ENCODE measurements around the gene AHCYL2. TPM values are rescaled to one million over a fixed set of nuclear protein-coding genes. Genes with fewer than 3 reads are reported as not detected.

The AHCYL2 gene
- total RNA-seq, 1 experiment from 2014 or later: 17.0 TPM

GRCh38 chr7:129313282-129313681, 88.5 kb downstream of the AHCYL2 start:
- H3K9me2 ChIP-seq (ENCODE audit: insufficient read depth): no peaks in the 10 kb centered on the region
- intact Hi-C loops (cut with micrococcal nuclease): no loop called here

DNA sequence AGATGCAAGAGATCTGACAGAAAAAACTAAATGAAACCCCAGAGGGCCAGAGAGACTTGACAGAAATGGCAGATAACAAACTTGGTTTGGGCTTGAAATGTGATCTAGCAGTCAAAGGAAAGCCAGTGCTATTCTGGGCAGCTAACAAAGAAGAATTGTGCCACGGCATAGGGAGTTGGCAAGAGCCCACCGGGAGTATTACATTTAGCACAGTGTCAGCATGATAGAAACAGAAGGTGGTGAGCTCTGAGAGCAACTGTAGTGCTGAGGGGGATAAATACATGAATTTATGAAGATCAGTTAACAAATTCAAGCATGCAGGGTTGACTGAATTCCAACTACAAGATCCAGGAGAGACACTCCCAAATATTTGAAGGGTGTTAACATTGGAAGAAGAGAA, 91.1 kb downstream of the AHCYL2 start:
- ATAC-seq: no peak
- Histone ChIP-seq H3K4me3 (replicated peaks in 1 of 2; ENCODE audit: low read depth in 1 of 2, low read length in 2 of 2) (no peak overlapping the region), H3K9me2 (ENCODE audit: insufficient read depth) (no peaks in the 10 kb centered on the region), H3K4me1 (ENCODE audit: control insufficient read depth in 1 of 2, insufficient read depth in 2 of 2, low read length in 2 of 2) (no peaks in the 10 kb centered on the region), H3K27me3 (ENCODE audit: insufficient read depth, low read length) (no peaks in the 10 kb centered on the region), H3K36me3 (ENCODE audit: control insufficient read depth in 1 of 2, insufficient read depth in 2 of 2, low read length in 2 of 2) (no peaks in the 10 kb centered on the region), H3K9ac (ENCODE audit: low read length) (no peak overlapping the region), H2AFZ (ENCODE audit: low read depth, low read length, poor library complexity, severe bottlenecking) (no peak overlapping the region), H4K20me1 (ENCODE audit: insufficient read depth) (no peaks in the 10 kb centered on the region), H3K79me2 (ENCODE audit: insufficient read depth, low read length) (no peaks in the 10 kb centered on the region), H3K9me3 (ENCODE audit: control insufficient read depth in 1 of 2, insufficient read depth in 1 of 2, low read depth in 1 of 2, low read length in 2 of 2) (no peaks in the 10 kb centered on the region), H3K4me2 (ENCODE audit: low read length) (no peak overlapping the region), H3K27ac (ENCODE audit: low read depth, low read length) (no peak overlapping the region)
- ChIA-PET CTCF (no interaction called here), POLR2A (no interaction called here), RAD21 (ENCODE audit: low non-redundant PET in 1 of 2, low total read pairs in 2 of 2, uncharacterized antibody in 2 of 2, unreplicated experiment in 2 of 2) (no interaction called here)
- TF ChIP-seq SIN3A (IDR thresholded peaks at IDR 0.05; ENCODE audit: low read depth) (no peak), YY1 (IDR thresholded peaks at IDR 0.05; ENCODE audit: extremely low read depth, insufficient replicate concordance, low read depth, low read length) (no peak), EZH2 (IDR thresholded peaks at IDR 0.05) (no peak)
- DNase-seq (ENCODE audit: low read depth, low spot score): no peak
- intact Hi-C loops (cut with micrococcal nuclease): no loop called here
- no TSS peak for BruUV-seq (replicated peaks)

More at GRCh38 chr7:129313282-129313681, 88.5 kb downstream of the AHCYL2 start:
- DNase-seq (ENCODE audit: low read depth, low spot score): no peak
- no peak for ATAC-seq
- no peaks in the 10 kb centered on the region for H3K27me3 ChIP-seq (ENCODE audit: insufficient read depth, low read length)
- H3K36me3 ChIP-seq (ENCODE audit: control insufficient read depth in 1 of 2, insufficient read depth in 2 of 2, low read length in 2 of 2): no peaks in the 10 kb centered on the region
- no peaks in the 10 kb centered on the region for H4K20me1 ChIP-seq (ENCODE audit: insufficient read depth)
- H3K27ac ChIP-seq (ENCODE audit: low read depth, low read length): no peak overlapping the region
- H3K79me2 ChIP-seq (ENCODE audit: insufficient read depth, low read length): no peaks in the 10 kb centered on the region
- no peaks in the 10 kb centered on the region for H3K4me1 ChIP-seq (ENCODE audit: control insufficient read depth in 1 of 2, insufficient read depth in 2 of 2, low read length in 2 of 2)
- TF ChIP-seq MAX (IDR thresholded peaks at IDR 0.05) (no peak), POLR2A (IDR thresholded peaks at IDR 0.05; ENCODE audit: borderline replicate concordance, extremely low read depth, insufficient read depth, insufficient read length) (no peak), ELF1 (IDR thresholded peaks at IDR 0.05; ENCODE audit: borderline replicate concordance, low read depth) (no peak)
- TF ChIP-seq, protein P1, sequence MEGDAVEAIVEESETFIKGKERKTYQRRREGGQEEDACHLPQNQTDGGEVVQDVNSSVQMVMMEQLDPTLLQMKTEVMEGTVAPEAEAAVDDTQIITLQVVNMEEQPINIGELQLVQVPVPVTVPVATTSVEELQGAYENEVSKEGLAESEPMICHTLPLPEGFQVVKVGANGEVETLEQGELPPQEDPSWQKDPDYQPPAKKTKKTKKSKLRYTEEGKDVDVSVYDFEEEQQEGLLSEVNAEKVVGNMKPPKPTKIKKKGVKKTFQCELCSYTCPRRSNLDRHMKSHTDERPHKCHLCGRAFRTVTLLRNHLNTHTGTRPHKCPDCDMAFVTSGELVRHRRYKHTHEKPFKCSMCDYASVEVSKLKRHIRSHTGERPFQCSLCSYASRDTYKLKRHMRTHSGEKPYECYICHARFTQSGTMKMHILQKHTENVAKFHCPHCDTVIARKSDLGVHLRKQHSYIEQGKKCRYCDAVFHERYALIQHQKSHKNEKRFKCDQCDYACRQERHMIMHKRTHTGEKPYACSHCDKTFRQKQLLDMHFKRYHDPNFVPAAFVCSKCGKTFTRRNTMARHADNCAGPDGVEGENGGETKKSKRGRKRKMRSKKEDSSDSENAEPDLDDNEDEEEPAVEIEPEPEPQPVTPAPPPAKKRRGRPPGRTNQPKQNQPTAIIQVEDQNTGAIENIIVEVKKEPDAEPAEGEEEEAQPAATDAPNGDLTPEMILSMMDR (IDR thresholded peaks at IDR 0.05 in 2 of 3, conservative IDR thresholded peaks at IDR 0.05 in 1 of 3; ENCODE audit: borderline replicate concordance in 1 of 3, insufficient read depth in 1 of 3, low read depth in 2 of 3, low read length in 2 of 3): no peak
- H3K4me2 ChIP-seq (ENCODE audit: low read length): no peak overlapping the region
- ChIA-PET POLR2A (no interaction called here), CTCF (interaction anchor here (2.1 kb wide), 1 partner anchor 15 kb away, joined by 5 read pairs; no protein-coding TSS in a partner anchor), RAD21 (ENCODE audit: low non-redundant PET in 1 of 2, low total read pairs in 2 of 2, uncharacterized antibody in 2 of 2, unreplicated experiment in 2 of 2) (no interaction called here)
- BruUV-seq (replicated peaks): no TSS peak
- no peaks in the 10 kb centered on the region for H3K9me3 ChIP-seq (ENCODE audit: control insufficient read depth in 1 of 2, insufficient read depth in 1 of 2, low read depth in 1 of 2, low read length in 2 of 2)
- H3K9ac ChIP-seq (ENCODE audit: low read length): no peak overlapping the region
- no peak overlapping the region for H2AFZ ChIP-seq (ENCODE audit: low read depth, low read length, poor library complexity, severe bottlenecking)
- no peak overlapping the region for H3K4me3 ChIP-seq (replicated peaks in 1 of 2; ENCODE audit: low read depth in 1 of 2, low read length in 2 of 2)

Measured in HCT116 (cell line).